Activated CD8-positive, alpha-beta memory T cell treated with anti-CD3 and anti-CD28 coated beads for 24 hours (primary cell): ENCODE results near the gene EPHA2.
A peak's percentile ranks its signal among the peaks of the same experiment; 100 is the strongest.

Source experiments
- DNase-seq: peaks from one replicate; pipeline ENCODE4 v3.0.0-alpha.2; 2020

The EPHA2 gene

DNA sequence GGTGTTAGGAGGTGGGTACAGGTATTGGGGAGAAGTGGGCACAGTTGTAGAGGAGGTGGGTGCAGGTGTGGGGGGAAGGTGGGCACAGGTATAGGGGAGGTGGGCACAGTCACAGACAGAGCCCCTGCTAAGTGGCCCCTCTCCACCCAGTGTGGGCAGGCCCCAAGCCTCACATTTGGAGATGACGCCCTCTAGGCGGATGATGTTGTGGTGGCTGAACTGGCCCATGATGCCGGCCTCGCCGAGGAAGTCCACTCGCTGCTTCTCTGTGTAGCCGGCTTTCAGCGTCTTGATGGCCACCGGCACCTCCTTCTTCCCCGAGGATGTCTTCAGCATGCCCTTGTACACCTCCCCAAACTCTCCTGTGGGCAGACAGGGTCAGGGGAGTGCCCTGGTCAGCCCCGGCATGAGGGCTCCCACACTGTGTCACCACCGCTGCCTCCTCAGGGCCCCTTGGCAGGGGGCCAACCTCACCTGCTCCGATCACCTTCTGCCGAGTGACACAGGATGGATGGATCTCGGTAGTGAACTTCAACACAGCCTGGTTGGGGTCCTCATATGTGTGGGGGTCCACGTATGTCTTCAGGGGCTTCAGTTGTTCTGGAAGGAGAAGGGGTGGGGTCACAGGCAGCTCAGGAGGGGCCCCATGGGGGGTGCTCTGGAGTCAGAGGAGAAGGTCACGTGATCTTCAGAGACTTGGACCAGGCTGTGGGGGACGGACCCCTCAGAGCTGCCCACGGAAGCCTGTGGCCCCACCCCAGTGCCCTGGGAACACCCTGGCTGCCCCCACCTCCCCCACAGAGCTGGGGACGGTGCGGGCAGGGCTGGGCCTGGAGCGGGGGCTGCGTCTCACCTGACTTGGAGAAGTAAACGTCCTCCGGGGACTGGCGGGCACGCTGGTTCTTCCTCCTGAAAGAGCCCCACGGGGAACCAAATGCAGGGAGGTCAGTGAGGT is 22.6 kb downstream of the EPHA2 start:
- no peak for DNase-seq

DNA sequence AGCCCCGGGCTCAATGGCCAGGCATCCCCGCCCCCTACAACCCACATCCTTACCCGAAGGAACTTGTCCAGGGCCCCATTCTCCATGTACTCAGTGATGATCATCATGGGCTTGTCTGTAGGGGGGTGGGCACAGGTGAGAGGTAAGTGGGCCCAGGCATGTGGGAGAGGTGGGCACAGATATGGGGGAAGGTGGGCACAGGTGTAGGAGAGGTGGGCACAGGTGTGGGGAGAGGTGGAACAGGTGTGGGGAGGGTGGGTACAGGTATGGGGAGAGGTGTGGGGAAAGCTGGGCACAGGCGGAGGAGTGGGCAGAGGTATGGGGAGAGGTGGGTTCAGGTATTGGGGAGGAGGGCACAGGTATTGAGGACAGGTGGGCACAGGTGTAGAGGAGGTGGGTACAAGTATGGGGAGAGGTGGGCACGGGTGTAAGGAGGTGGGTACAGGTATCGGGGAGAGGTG is 23.5 kb downstream of the EPHA2 start:
- no peak for DNase-seq

DNA sequence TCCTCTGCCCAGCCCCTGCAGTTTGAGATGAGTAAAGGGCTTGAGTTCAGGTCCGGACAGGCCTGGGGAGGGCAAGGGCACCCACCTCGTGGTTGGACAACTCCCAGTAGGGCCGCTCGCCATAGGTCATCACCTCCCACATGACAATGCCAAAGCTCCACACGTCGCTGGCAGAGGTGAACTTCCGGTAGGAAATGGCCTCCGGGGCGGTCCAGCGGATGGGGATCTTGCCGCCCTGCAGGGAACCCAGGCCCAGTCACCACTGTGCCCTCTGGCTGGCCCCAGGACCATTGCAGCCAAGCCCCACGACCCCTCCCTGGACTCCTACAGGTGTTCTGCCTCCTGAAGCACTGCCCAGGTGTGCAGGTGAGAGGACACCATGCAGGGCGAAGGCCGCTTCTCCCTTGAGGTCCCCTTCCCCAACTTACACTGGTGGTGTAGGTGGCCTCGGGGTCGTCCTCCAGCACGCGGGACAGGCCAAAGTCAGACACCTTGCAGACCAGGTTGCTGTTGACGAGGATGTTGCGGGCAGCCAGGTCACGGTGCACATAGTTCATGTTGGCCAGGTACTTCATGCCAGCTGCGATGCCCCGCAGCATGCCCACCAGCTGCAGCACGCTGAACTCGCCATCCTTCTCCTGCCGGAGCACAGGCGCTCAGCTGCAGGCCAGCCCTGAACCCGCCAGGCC is 24.1 kb downstream of the EPHA2 start:
- DNase-seq, result no peak

DNA sequence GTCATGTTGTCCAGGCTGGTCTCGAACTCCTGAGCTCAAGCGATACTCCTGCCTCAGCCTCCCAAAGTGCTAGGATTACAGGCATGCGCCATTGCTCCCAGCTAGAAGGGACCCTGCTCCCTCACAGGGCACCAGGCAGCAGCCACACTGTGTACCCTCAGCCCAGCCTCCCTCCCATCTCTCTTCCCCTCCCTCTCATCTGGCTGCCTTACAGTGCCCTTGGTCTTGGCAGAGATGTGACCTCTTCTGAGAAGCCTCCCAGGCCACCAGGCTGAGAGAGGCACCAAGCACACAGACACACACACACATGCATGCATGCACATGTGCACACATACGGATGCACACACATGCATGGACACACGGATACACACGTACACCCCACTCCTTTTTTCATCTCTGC is 25.0 kb downstream of the EPHA2 start:
- no peak for DNase-seq

DNA sequence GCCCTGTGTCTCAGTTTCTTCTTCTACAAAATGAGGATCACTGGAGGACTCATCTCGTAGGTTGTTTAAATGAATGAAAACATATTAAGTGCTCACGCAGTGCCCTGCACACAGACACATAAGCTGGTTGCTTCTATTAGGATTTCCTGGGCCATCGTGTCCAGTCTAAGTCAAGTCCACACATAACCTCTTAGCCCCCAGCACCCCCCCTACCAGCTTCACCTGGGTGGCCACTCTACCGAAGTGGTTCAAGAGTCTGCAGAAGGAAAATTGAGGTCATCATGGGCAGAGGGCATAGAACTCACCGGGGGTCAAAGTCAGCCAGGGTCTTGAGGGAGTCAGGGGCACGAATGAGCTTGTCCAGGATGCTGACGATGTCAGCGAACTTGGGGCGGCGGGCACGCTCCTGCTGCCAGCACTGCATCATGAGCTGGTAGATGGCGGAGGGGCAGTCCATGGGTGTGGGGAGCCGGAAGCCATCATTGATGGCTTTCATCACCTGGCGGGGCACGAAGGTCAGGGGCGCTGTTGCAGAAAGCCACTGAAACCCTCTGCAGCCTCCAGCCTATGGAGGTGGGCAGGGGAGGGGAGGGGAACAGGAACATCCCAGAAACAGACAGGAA is 25.8 kb downstream of the EPHA2 start:
- no peak for DNase-seq

DNA sequence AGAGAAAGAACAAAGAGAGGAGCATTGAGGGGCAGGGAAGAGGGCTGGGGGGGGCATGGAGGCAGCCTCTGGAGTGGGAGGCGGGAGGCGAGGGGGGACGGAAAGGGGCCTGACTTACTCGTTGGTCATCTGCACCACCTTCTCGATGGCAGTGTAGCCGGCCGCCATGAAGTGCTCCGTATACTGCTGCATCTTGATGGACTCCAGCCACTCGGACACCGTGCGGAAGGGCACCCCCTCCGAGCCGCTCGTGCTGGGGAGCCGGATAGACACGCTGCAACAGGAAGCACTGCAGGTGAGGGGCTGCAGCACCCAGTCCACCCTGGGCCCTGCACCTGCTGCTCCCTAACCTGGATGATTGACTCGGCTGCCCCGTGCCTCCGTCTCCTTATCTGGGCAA is 26.6 kb downstream of the EPHA2 start:
- DNase-seq, result no peak

DNA sequence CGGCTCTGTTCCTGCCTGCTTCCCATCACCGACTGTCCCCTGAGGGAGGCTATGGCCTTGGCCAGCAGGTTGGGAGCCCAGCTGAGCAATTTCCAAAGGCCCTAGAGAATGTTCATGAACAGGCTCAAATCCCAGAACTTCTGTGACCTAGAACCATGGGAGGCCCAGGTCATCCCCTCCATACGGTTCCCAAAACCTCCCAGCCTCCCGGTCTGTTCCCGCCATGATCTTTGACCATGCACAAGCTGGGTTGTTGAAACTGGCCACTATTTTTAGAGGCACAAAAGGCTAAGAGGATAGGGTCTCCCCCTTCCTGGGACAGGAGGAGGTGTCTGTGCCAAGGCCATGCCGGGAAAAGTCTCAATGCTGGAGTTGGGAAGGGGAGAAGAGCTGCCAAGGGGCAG is 27.5 kb downstream of the EPHA2 start:
- DNase-seq, result no peak

DNA sequence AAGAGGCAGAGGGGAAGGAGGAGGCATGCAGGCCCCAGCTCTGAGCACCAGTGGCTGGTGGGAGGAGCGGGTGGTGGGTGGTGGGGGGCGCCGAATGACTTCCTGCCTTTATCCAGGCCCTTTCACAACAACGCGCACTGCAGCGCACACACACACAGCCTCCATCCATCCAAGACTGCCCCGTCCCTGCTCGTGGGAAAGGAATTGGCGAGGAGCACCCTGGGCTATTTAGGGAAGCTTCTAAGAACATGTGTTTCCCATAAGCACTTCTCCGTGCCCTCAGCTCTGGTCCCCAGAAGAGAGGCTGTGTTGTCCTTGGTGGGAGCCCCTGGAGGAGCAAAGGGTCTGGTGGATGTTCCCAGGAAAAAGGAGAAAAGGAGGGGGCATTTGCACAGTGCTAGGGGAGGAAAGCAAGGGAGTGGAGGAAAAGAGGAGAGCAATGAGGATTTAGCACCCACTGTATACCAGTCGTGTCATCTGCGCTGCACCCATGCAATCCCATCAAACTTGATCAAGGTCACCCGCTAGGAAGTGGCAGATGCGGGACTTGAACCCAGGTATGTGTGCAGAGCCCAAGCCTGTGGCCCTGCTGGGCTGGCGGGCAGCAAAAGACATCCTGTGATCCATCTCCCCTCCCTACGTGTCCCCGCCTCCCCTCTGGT is 28.1 kb downstream of the EPHA2 start:
- DNase-seq, result no peak

DNA sequence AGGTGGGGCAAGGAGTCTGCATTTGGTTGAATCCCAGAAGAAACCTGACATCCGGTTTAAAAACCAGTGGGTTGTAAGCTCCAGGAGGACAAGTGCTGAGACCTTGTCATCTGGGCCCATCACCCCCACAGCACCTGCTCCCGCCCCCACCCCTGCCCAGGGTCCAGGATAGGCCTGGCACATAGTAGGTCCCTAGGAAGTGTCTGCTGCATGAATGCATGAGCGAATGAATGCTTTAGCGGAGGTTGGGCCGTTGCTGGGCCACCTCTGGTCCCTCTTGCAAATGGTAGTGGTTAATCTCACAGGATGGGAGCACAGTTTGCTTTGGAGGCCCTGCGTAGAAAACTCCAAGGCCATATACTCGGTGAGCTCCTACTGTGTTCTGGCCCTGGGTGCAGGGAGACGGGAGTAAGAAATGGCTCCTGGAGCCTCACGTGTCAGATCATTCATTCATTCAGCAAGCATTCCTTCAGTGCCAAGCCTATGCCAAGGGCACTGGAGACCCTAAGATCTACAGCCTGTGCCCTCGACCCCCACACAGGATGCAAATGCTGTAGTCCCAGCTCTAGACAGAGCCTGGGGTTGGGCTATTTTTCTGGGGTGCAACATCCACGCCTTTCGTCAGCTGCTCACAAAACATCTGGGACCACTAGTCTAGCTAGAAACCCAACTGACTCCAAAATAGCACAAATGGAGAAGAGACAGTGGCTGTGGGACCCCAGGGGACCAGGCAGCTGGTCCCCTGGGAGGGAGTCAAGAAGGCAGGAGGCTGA is 28.9 kb downstream of the EPHA2 start:
- no peak for DNase-seq

DNA sequence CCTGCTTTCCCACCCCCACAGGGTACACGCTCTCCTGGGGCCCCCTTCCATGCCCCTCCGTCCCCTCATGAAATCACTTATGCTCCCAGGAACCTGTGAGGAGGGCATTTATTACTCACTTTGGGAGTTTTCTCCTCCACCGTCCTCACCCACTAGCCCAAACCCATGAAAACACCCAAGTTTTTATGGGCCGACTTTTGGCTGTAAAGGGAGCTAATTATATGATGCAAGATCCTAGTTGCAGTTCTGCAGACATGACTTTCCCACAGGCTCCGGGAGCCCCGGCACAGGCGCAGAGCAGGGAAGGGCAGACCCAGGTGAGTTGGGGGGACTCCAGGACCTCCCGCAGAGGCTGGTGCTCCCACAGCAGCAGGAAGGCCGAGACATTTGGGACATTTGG is 29.7 kb downstream of the EPHA2 start:
- no peak for DNase-seq

DNA sequence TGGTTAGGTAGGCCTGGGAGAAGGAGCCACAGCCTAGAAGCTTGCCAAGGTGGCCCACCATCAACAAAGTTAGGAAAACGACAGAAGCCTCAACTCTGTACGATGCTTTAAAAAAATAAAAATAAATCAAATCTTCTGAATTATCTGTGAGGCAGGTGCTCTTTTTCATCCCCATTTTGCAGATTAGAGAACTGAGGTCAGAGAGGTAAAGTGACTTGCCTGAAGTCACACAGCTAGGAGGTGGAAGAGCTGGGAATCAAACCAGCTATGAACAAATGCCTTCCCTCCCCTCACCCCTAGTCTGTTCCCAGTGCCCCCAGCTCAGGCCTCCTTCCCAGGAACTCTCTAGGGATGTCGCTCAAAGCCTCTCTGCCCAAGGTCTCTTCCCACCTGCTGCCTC is 30.4 kb downstream of the EPHA2 start:
- DNase-seq, result no peak

DNA sequence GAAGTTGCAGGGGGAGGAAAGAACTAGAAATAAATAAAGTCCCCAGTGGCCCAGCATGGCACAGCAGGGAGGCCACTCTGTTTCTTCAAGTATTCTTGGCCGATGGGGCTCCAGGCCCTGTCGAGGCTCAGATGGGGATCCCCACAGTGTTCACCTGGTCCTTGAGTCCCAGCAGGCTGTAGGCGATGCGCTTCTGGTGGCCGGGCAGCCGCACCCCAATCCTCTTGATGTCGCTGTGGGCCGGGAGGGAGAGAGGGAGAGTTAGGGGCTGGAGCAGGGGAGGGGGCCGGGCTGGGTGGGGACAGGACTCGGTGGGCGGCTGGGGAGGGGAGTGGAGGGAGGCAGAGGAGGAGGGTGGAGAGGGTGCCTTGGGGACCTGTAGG is 30.8 kb downstream of the EPHA2 start:
- DNase-seq, result no peak

DNA sequence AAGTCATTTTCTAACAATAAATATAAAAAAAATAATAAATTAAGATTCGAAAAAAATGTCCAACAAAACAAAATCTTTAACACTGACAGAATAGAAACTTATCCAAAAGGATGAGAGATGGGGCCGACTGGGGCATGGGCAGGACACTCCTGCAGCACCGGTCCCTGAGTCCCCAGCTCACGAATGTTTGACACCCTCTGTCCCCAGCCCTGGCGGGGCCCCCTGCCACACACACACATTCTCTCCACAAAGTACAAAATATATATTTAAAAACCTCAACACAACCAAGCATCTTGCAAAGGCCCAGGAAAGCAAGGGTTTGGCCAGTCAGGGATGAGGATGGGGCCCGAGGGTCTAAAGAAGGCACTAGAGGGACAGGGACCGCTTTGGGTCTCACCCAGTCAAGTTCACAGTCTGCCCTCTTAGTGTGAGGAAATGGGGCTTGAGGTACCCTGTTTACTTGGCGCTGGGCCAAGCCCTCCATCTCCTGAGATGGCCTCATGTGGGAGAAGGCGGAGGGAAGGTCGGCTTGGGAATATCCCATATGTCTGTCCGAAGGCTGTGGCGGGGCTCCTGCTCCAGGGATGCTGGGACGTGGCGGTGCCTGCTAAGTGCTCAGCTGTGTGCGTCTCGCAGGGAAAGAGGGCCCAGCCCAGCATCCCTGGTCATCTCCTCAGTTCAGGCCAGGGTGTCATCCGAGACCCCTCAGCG is 31.3 kb downstream of the EPHA2 start:
- DNase-seq, result no peak

DNA sequence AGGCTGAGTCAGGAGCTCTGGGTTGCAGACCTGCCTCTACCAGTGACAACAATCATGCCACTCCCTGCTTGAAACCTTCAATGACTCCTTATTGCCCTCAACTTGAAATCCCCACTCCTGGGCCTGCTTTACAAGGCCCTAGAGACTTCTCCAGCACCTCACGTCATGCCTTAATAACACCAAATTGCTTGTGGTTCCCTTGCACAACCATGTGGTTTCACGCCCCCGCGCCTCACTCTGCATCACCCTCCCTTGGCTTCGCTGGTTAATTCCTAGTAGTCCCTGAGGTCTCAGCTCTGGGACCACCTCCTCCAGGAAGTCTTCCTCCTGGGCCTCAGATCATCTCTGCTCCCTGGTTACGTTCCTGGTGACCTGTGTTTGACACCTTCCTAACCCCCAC is 33.0 kb downstream of the EPHA2 start:
- peak; percentile 76 for DNase-seq

DNA sequence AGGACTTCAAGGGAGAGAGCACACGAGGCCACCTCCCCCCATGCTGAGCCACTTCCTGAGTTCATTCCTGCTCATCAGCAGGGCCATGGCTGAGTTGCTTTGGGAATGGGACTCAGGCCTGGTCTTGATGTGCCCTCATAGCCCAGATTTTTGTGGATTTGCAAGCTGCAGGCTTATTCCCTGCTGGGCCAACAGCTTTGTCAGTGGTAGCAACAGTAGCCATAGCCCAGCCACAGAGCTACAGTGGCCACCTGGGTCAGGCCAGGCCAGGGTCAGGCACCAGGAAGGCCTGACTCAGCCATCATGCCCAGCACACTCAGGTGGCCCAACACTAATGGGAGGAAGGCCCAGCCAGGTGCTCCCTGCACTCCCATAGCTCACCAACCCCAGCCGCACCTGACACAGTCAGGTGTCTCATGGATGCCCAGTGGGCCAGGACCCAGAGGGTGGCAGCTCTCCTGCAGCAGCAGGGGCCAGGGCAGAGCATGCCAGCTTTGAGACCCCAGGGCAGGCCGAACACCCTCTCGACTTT is 33.5 kb downstream of the EPHA2 start:
- DNase-seq, result no peak

DNA sequence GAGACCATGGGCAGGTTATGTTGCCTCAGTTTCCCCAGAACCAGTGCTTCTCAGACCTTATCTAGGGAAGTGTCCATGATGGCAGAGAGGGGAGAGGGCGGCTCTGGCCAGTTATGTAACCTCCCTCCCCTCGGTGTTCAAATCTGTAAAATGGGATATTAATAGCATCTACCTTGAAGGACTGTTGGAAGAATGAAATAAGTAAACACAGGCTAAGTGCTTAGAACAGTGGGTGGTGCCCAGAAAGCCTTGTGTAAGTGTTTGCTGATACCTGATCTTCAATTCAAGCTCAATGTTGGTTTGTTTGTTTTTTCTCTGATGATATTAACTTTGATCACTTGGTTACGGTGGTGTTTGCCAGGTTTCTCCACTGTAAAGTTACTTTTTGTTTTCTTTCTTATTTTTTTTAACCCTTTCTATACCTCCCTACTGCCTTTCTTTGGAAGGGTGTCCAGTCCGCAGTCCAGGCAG is 34.9 kb downstream of the EPHA2 start:
- DNase-seq, result no peak

DNA sequence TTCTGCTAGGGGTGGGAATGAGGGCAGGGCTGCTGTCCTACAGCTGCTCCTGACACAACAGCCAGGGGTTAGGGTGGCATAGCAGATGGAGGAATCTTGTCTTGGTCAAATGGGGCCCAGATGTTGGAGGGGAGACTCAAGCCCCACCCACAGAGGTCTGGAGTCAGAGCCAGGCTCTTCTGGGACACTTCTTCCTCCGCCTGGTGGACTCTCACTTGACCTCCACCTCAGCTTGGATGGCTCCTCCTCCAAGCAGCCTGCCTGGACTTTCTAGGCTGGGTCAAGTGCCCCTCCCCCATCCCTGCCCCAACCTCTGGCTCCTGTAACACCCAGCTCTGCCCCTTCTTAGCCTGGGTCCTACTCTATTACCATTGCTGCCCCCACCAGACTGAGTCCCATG is 35.5 kb downstream of the EPHA2 start:
- no peak for DNase-seq

DNA sequence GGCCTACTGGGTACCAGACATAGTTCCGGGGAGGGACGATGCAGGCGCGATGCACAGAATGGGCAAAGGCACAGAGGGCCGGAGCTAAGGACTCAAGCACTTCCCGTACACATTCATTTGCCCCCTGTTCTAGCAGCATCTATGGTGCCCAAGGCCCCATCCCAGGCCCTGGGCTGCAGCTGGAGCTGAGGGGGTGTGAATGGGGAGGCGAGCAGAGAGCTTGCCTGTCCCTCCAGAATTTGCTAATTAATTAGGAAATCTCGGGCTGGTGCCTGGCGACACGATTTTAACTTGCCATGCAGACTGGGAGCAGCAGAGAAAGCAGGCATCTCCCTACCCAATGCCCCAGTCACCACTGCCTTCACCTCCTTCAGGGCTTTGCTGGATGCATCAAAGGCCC is 35.9 kb downstream of the EPHA2 start:
- DNase-seq, result no peak

DNA sequence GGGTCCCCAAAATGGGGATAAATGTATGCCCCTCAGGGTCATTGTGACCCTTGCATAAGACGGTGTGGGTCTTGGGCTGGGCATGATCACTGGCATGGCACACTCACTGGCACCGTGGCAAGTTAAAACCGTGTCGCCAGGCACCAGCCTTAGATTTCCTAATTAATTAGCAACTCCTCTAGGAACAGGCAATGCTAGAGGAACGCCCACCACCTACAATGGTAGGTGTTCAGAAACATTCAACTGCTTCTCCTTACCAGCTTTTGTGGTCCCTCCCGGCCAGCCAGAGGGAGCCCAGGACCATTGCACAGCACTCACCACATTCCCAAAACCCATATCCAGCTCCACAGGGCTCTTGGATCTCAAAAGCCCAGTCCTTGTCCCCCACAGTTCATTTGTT is 36.4 kb downstream of the EPHA2 start:
- no peak for DNase-seq

DNA sequence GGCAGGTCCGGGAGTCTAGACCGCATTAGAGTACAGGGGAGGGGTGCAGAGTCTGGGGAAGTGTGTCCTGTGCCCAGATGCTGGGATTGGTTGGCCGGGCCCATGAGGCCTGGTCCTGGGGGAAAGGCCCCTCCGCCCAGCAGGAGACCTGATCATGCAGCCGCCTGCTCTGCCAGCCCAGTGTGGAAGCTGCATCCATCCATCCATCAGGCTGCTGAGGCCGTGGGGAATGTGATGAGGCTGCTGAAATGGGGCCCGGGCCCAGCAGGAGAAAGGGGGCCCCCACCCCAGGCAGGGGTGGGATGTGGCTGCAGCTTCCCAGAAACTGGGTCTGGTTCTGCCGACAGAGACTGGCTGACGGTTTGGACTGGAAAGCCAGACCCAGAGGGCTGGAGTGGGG is 37.2 kb downstream of the EPHA2 start:
- DNase-seq, result no peak

DNA sequence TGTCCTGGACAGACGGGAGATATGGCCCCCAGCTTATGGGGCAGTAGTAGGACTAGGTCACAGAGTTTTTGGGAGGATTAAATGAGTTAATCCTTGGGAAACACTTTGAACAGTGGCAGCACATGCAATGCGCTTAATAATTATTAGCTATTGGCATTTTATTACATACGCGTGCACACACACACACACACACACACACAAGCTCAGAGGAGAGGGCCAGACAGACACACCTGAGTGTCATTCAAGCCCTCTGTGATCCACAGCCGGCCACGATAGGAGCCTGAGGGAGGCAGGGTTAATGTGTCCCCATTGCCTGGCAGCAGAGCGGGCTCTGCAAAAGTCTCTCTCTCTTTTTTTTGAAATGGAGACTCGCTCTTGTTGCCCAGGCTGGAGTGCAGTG is 37.9 kb downstream of the EPHA2 start:
- DNase-seq, result no peak
